ENCODE results near the gene MARCHF3. TPM values are rescaled to one million over a fixed set of nuclear protein-coding genes. Genes with fewer than 3 reads are reported as not detected.

The MARCHF3 gene
- total RNA-seq, 2 experiments from 2014 or later, result 3.6 to 4.2 TPM

DNA sequence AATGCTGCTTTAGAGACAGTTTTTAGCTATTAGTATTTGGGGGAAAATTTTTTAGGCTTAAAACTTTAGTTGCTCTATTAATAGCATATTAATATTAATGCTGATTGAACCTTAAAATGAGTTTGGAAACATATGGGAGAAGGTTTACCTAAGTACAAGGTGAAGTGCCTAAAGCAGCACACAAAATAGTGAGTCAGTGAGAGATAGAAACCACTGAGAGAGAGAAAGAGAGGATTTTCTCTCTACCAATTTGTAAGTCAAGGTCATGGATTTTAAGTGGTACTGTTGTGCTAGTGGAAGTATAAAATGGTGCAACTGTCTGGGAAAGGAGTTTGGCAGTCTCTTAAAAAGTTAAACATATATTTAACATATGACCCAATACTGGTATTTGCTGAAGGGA, 64.9 kb downstream of the MARCHF3 start:
- H3K4me3 Mint-ChIP-seq, result no peak overlapping the region
- no peaks in the 10 kb centered on the region for H3K36me3 Mint-ChIP-seq (ENCODE audit: low read depth)
- CTCF ChIA-PET, result interaction anchor here (1.3 kb wide), 1 partner anchor 15 kb away, joined by 3 read pairs; no protein-coding TSS in a partner anchor
- intact Hi-C loops (cut with DNase I, micrococcal nuclease), result loop anchor here in 1 of 2 experiments (10.0 kb wide), 1 partner anchor 349 kb away; no protein-coding TSS in a partner anchor
- H3K27me3 Mint-ChIP-seq, result no peaks in the 10 kb centered on the region
- no peaks in the 10 kb centered on the region for H3K4me1 Mint-ChIP-seq
- ATAC-seq (no peak), DNase-seq (no peak)
- no peaks in the 10 kb centered on the region for H3K9me3 Mint-ChIP-seq (ENCODE audit: low read depth)
- POLR2A ChIA-PET, result no interaction called here
- no peak overlapping the region for H3K27ac Mint-ChIP-seq

- DNase-seq (no peak), ATAC-seq (no peak)
- POLR2A ChIA-PET, result no interaction called here
Measured at GRCh38 chr5:126965061-126965475, 65.3 kb downstream of the MARCHF3 start.

DNA sequence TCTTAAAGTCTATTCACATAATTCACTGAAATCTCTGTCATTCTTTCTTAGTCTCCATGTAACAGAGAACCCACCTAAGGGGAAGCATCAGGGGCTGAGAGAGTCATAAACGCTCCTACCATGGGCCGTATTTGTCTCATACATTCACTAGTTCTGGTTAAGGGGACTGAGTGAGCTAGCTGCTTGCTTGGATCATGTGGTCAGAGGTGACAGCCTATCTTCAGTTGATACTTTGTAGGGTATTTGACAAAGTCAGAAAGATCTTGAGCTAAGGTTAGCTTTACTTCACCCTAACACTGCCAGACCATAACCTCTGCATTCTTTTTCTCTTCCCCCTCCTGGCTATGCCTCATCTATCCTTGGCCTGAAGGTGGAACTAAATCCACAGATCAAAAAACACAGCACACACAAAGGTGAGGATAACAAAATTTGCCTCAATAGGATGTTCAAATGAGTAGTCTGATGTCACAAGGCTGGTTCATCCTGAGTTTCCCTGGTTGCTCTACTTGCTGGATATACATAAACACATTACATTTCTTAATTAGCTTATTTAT, 66.5 kb downstream of the MARCHF3 start:
- H3K9me3 Mint-ChIP-seq (ENCODE audit: low read depth), result no peaks in the 10 kb centered on the region
- no peaks in the 10 kb centered on the region for H3K36me3 Mint-ChIP-seq (ENCODE audit: low read depth)
- H3K27ac Mint-ChIP-seq, result no peak overlapping the region
- DNase-seq, result no peak
- no peaks in the 10 kb centered on the region for H3K4me1 Mint-ChIP-seq
- no peaks in the 10 kb centered on the region for H3K27me3 Mint-ChIP-seq
- H3K4me3 Mint-ChIP-seq, result no peak overlapping the region
- POLR2A ChIA-PET, result no interaction called here
- CTCF ChIA-PET, result interaction anchor here (0.5 to 0.6 kb wide), 2 partner anchors 100 to 262 kb away, joined by 3 read pairs; no protein-coding TSS in a partner anchor
- intact Hi-C loops (cut with DNase I, micrococcal nuclease), result loop anchor here in 1 of 2 experiments (10.0 kb wide), 1 partner anchor 351 kb away; no protein-coding TSS in a partner anchor
- ATAC-seq, result no peak

More at GRCh38 chr5:126965061-126965475, 65.3 kb downstream of the MARCHF3 start:
- Mint-ChIP-seq H3K27ac (no peak overlapping the region), H3K36me3 (ENCODE audit: low read depth) (no peaks in the 10 kb centered on the region), H3K4me1 (no peaks in the 10 kb centered on the region), H3K9me3 (ENCODE audit: low read depth) (no peaks in the 10 kb centered on the region), H3K4me3 (no peak overlapping the region), H3K27me3 (no peaks in the 10 kb centered on the region)
- intact Hi-C loops (cut with DNase I, micrococcal nuclease), result loop anchor here in 1 of 2 experiments (10.0 kb wide), 1 partner anchor 350 kb away; no protein-coding TSS in a partner anchor
- CTCF ChIA-PET, result no interaction called here

DNA sequence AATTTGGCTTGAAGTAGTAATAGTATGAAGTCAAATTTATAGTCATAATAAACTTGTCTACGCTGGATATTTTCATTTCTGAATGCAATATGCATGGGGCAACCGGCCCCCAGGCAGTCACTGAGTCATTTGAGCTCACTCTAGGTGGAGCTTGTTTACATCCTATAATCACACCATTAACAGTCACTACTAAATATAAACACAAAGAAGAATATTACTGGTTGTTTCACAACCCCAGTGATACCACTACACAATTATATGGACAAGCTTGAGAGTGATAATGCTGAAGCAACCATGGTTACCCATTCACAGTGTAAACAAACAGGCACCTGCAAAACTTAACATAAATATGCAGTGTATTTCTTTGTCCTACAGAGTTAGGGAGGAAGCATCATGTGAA, 68.7 kb downstream of the MARCHF3 start:
- DNase-seq (no peak), ATAC-seq (no peak)
- Mint-ChIP-seq H3K27me3 (no peaks in the 10 kb centered on the region), H3K36me3 (ENCODE audit: low read depth) (no peaks in the 10 kb centered on the region), H3K9me3 (ENCODE audit: low read depth) (no peaks in the 10 kb centered on the region), H3K27ac (no peak overlapping the region), H3K4me3 (no peak overlapping the region), H3K4me1 (no peaks in the 10 kb centered on the region)
- intact Hi-C loops (cut with DNase I, micrococcal nuclease), result loop anchor here in 1 of 2 experiments (10.0 kb wide), 1 partner anchor 353 kb away; no protein-coding TSS in a partner anchor
- ChIA-PET POLR2A (no interaction called here), CTCF (no interaction called here)

DNA sequence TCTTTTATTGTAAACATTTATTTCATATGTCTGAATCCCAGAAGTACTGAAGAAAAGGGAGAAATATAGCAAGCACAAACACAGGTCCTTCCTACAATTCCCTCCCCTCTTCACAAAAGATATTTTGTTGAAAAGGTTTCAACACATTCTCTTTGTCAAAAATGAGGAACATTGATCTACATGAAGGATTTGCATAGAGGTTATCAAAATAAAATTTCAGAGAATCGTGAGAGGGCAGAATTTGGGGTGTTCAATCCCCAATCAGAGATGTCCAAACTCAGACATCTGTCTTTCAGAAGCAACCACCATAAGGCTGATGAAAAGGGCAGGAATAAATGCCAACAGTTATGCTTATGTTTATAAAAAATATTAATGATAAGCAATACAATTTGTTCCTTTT, 69.2 kb downstream of the MARCHF3 start:
- ChIA-PET POLR2A (no interaction called here), CTCF (no interaction called here)
- H3K36me3 Mint-ChIP-seq (ENCODE audit: low read depth), result no peaks in the 10 kb centered on the region
- DNase-seq (no peak), ATAC-seq (no peak)
- intact Hi-C loops (cut with DNase I, micrococcal nuclease), result loop anchor here in 1 of 2 experiments (10.0 kb wide), 1 partner anchor 354 kb away; no protein-coding TSS in a partner anchor
- no peaks in the 10 kb centered on the region for H3K9me3 Mint-ChIP-seq (ENCODE audit: low read depth)
- H3K4me3 Mint-ChIP-seq, result no peak overlapping the region
- H3K27ac Mint-ChIP-seq, result no peak overlapping the region
- H3K27me3 Mint-ChIP-seq, result no peaks in the 10 kb centered on the region
- no peaks in the 10 kb centered on the region for H3K4me1 Mint-ChIP-seq

GRCh38 chr5:126959188-126959587, 71.2 kb downstream of the MARCHF3 start:
- H3K36me3 Mint-ChIP-seq (ENCODE audit: low read depth), result no peaks in the 10 kb centered on the region
- intact Hi-C loops (cut with DNase I, micrococcal nuclease), result no loop called here
- ATAC-seq (no peak), DNase-seq (no peak)
- H3K27me3 Mint-ChIP-seq, result no peaks in the 10 kb centered on the region
- ChIA-PET CTCF (interaction anchor here (1.6 kb wide), 1 partner anchor 10 kb away, joined by 3 read pairs; no protein-coding TSS in a partner anchor), POLR2A (no interaction called here)
- no peak overlapping the region for H3K27ac Mint-ChIP-seq
- H3K9me3 Mint-ChIP-seq (ENCODE audit: low read depth), result no peaks in the 10 kb centered on the region
- H3K4me1 Mint-ChIP-seq, result no peaks in the 10 kb centered on the region
- H3K4me3 Mint-ChIP-seq, result no peak overlapping the region

DNA sequence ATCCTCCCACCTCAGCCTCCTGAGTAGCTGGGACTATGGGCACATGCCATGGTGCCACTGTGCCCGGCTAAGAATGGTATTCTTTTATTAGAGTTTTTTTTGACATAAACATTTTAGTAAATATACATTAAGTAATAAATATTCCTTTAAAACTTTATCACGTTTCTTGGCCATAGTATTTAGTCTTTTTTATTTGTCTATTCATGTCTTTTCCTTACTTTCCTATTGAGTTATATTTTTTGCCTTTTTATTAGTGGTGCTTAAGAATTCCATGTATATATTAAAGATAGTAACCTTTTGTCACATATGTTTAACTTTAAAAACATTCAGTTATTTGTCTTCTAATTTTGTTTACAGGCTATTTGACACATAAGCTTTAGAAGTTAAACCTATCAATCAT, 73.4 kb downstream of the MARCHF3 start:
- POLR2A ChIA-PET, result no interaction called here
- Mint-ChIP-seq H3K4me1 (no peaks in the 10 kb centered on the region), H3K36me3 (ENCODE audit: low read depth) (no peaks in the 10 kb centered on the region), H3K4me3 (no peak overlapping the region), H3K27ac (no peak overlapping the region), H3K27me3 (no peaks in the 10 kb centered on the region), H3K9me3 (ENCODE audit: low read depth) (no peaks in the 10 kb centered on the region)
- DNase-seq (no peak), ATAC-seq (no peak)
- CTCF ChIA-PET, result interaction anchor here (1.4 kb wide), 1 partner anchor 15 kb away, joined by 3 read pairs; no protein-coding TSS in a partner anchor
- intact Hi-C loops (cut with DNase I, micrococcal nuclease), result no loop called here

DNA sequence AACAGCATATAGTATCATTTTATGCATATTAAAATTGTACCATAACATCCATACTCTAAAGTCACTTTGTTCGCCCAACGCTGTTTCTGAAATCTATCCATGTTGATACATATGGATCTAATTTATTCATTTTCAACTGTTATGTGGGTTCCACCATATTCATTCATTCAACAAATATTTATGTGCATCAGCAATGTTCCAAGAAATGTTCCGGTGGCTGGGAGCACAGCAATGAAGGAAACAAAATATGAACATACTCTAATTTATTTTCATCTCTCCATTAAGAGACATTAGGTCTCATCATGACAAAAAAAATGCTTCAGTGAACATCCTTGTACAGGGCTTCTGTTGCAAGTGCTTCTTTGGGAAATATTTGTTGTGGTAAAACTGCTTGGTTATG, 75.4 kb downstream of the MARCHF3 start:
- H3K9me3 Mint-ChIP-seq (ENCODE audit: low read depth), result no peaks in the 10 kb centered on the region
- H3K4me3 Mint-ChIP-seq, result no peak overlapping the region
- no peaks in the 10 kb centered on the region for H3K27me3 Mint-ChIP-seq
- ChIA-PET CTCF (interaction anchor here (0.5 kb wide), 1 partner anchor 77 kb away, joined by 4 read pairs; no protein-coding TSS in a partner anchor), POLR2A (no interaction called here)
- no peak for ATAC-seq
- no peak for DNase-seq
- H3K4me1 Mint-ChIP-seq, result no peaks in the 10 kb centered on the region
- no peak overlapping the region for H3K27ac Mint-ChIP-seq
- intact Hi-C loops (cut with DNase I, micrococcal nuclease), result no loop called here
- no peaks in the 10 kb centered on the region for H3K36me3 Mint-ChIP-seq (ENCODE audit: low read depth)

DNA sequence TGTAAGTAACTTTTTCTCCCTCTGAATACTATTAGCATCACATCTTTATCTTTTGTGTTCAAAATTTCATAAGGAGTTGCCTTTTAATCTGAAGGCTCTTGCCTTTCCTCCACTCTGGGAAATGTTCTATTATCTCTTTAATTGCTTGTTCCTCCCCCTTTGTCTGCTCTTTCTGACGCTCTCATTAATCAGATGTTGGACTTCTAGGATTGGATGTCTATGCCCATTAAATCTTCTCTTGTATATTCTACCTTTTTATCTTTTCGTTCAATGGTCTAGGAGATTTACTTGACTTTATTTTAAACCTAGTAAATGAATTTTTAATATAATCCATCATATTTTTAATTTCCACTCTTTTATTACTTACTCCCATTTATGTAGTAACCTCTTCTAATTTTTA, 76.7 kb downstream of the MARCHF3 start:
- ChIA-PET CTCF (no interaction called here), POLR2A (no interaction called here)
- ATAC-seq, result no peak
- no peaks in the 10 kb centered on the region for H3K4me1 Mint-ChIP-seq
- H3K9me3 Mint-ChIP-seq (ENCODE audit: low read depth), result no peaks in the 10 kb centered on the region
- no peak overlapping the region for H3K27ac Mint-ChIP-seq
- DNase-seq, result no peak
- intact Hi-C loops (cut with DNase I, micrococcal nuclease), result no loop called here
- H3K27me3 Mint-ChIP-seq, result no peaks in the 10 kb centered on the region
- no peaks in the 10 kb centered on the region for H3K36me3 Mint-ChIP-seq (ENCODE audit: low read depth)
- H3K4me3 Mint-ChIP-seq, result no peak overlapping the region

DNA sequence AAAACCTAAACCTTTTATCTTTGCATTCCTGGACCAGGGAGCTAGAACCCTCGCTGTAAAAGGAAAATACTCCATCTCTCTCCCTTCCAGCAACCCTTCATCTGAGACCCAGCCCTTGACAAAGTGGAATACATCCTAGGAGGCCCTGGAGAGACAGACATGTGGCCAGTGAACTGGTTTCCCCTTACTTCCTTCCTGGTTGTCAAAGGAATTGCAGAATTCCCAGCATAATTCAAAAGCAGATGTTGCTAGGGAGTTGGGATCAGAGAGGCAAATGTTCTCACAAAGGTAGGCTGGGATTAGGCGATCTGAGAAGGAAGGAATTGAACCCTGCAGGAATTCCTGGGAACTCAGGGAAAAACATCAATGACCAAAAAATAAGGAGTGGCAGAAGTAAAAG, 80.9 kb downstream of the MARCHF3 start:
- ATAC-seq (no peak), DNase-seq (no peak)
- intact Hi-C loops (cut with DNase I, micrococcal nuclease), result no loop called here
- Mint-ChIP-seq H3K4me3 (no peak overlapping the region), H3K4me1 (peaks cover 2% of the 10 kb centered on the region), H3K27ac (no peak overlapping the region), H3K27me3 (no peaks in the 10 kb centered on the region), H3K9me3 (ENCODE audit: low read depth) (no peaks in the 10 kb centered on the region), H3K36me3 (ENCODE audit: low read depth) (peaks cover 2% of the 10 kb centered on the region)
- ChIA-PET CTCF (no interaction called here), POLR2A (no interaction called here)

GRCh38 chr5:126948453-126948852, 81.9 kb downstream of the MARCHF3 start:
- DNase-seq (no peak), ATAC-seq (no peak)
- H3K27ac Mint-ChIP-seq, result no peak overlapping the region
- no peaks in the 10 kb centered on the region for H3K9me3 Mint-ChIP-seq (ENCODE audit: low read depth)
- H3K27me3 Mint-ChIP-seq, result no peaks in the 10 kb centered on the region
- H3K4me3 Mint-ChIP-seq, result no peak overlapping the region
- H3K4me1 Mint-ChIP-seq, result peaks cover 2% of the 10 kb centered on the region
- peaks cover 2% of the 10 kb centered on the region for H3K36me3 Mint-ChIP-seq (ENCODE audit: low read depth)
- intact Hi-C loops (cut with DNase I, micrococcal nuclease), result no loop called here
- CTCF ChIA-PET, result no interaction called here
- POLR2A ChIA-PET, result no interaction called here

- peaks cover 2% of the 10 kb centered on the region for H3K36me3 Mint-ChIP-seq (ENCODE audit: low read depth)
- DNase-seq (no peak), ATAC-seq (no peak)
- CTCF ChIA-PET, result no interaction called here
- H3K27me3 Mint-ChIP-seq, result no peaks in the 10 kb centered on the region
- no peaks in the 10 kb centered on the region for H3K9me3 Mint-ChIP-seq (ENCODE audit: low read depth)
- H3K27ac Mint-ChIP-seq, result no peak overlapping the region
- no peak overlapping the region for H3K4me3 Mint-ChIP-seq
- intact Hi-C loops (cut with DNase I, micrococcal nuclease), result no loop called here
- POLR2A ChIA-PET, result no interaction called here
- H3K4me1 Mint-ChIP-seq, result peaks cover 2% of the 10 kb centered on the region
Measured at GRCh38 chr5:126948011-126948355, 82.4 kb downstream of the MARCHF3 start.

Measured in activated CD4-positive, alpha-beta T cell treated with anti-CD3 and anti-CD28 coated beads for 36 hours (primary cell).